ENCODE data around the gene TRMT61B.

The TRMT61B gene

GRCh38 chr2:28898048-28898447 lies 27.9 kb upstream of the TRMT61B start:
- DNase-seq (ENCODE audit: low read depth, low spot score) = no peak
- TF ChIP-seq CTCF (IDR thresholded peaks at IDR 0.05; ENCODE audit: low read depth, low read length) = no peak
- in situ Hi-C loops (cut with HindIII; ENCODE audit: low sequenced_read_pairs) = no loop called here
- H3K4me3 ChIP-seq (ENCODE audit: low read depth, low read length) = no peak overlapping the region

- H3K4me3 ChIP-seq (ENCODE audit: low read depth, low read length) = no peak overlapping the region
- in situ Hi-C loops (cut with HindIII; ENCODE audit: low sequenced_read_pairs) = no loop called here
Measured at GRCh38 chr2:28896906-28897305, 26.8 kb upstream of the TRMT61B start.

GRCh38 chr2:28895189-28895893 lies 25.2 kb upstream of the TRMT61B start:
- DNase-seq (ENCODE audit: low read depth, low spot score) = peak; percentile 35
- TF ChIP-seq CTCF (IDR thresholded peaks at IDR 0.05; ENCODE audit: low read depth, low read length) = no peak
- in situ Hi-C loops (cut with HindIII; ENCODE audit: low sequenced_read_pairs) = no loop called here
- peak overlapping the region; percentile 96 for H3K4me3 ChIP-seq (ENCODE audit: low read depth, low read length)

More at GRCh38 chr2:28896906-28897305, 26.8 kb upstream of the TRMT61B start:
- TF ChIP-seq CTCF (IDR thresholded peaks at IDR 0.05; ENCODE audit: low read depth, low read length) = no peak
- DNase-seq (ENCODE audit: low read depth, low spot score) = peak; percentile 16

- peak within 1 kb of the TSS; percentile 96 for H3K4me3 ChIP-seq (ENCODE audit: low read depth, low read length)
- in situ Hi-C loops (cut with HindIII; ENCODE audit: low sequenced_read_pairs) = no loop called here
- no peak for TF ChIP-seq CTCF (IDR thresholded peaks at IDR 0.05; ENCODE audit: low read depth, low read length)
- peak; percentile 100 for DNase-seq (ENCODE audit: low read depth, low spot score)
Measured at GRCh38 chr2:28894470-28895188, 24.5 kb upstream of the TRMT61B start, which contains the start of gene WDR43. WDR43 (plus strand) TSS chr2:28894667; CDS start chr2:28894699, 32 bp downstream.

GRCh38 chr2:28893488-28893887 lies 23.4 kb upstream of the TRMT61B start:
- H3K4me3 ChIP-seq (ENCODE audit: low read depth, low read length) = no peak overlapping the region
- no peak for DNase-seq (ENCODE audit: low read depth, low spot score)
- in situ Hi-C loops (cut with HindIII; ENCODE audit: low sequenced_read_pairs) = no loop called here
- TF ChIP-seq CTCF (IDR thresholded peaks at IDR 0.05; ENCODE audit: low read depth, low read length) = no peak

GRCh38 chr2:28880193-28880592 lies 10.1 kb upstream of the TRMT61B start:
- in situ Hi-C loops (cut with HindIII; ENCODE audit: low sequenced_read_pairs) = no loop called here

More at GRCh38 chr2:28880193-28880592, 10.1 kb upstream of the TRMT61B start:
- H3K4me3 ChIP-seq (ENCODE audit: low read depth, low read length) = no peak overlapping the region
- no peak for DNase-seq (ENCODE audit: low read depth, low spot score)
- TF ChIP-seq CTCF (IDR thresholded peaks at IDR 0.05; ENCODE audit: low read depth, low read length) = no peak
